Muscle of leg (tissue), 11 donors: ENCODE measurements around the gene SLC9C1. TPM values are rescaled to one million over a fixed set of nuclear protein-coding genes. Genes with fewer than 3 reads are reported as not detected.

Experiments used
- DNase-seq: peaks from one replicate; pipeline ENCODE4 v3.0.0; 2013
- H3K27ac ChIP-seq: one replicate; pipeline ENCODE4 v1.5.1; 2013; ENCODE audit warnings: mild to moderate bottlenecking, low read length, control low read depth
- H3K27me3 ChIP-seq: one replicate; pipeline ENCODE4 v1.6.1; 2013; ENCODE audit warnings: low read length; ENCODE audit not compliant: control insufficient read depth, insufficient read depth
- H3K36me3 ChIP-seq: one replicate; pipeline ENCODE4 v1.6.1; 2013; ENCODE audit warnings: low read length; ENCODE audit not compliant: control insufficient read depth, insufficient read depth
- H3K4me1 ChIP-seq: one replicate; pipeline ENCODE4 v1.6.1; 2013; ENCODE audit warnings: low read length; ENCODE audit not compliant: control insufficient read depth, insufficient read depth
- H3K4me3 ChIP-seq: one replicate; pipeline ENCODE4 v1.5.1; 2013; ENCODE audit warnings: low read length, control low read depth
- H3K9me3 ChIP-seq: replicated peaks from 2 replicates; pipeline ENCODE4 v1.6.1; 2013; ENCODE audit warnings: low read depth, low read length; ENCODE audit not compliant: control insufficient read depth
- WGBS: methylation state at CpG from one replicate; pipeline ENCODE4 v1.1.5; 2013; ENCODE audit warnings: missing lambda C conversion rate; ENCODE audit not compliant: insufficient coverage; 5-methylcytosine and 5-hydroxymethylcytosine counted together
- polyA plus RNA-seq, 8 donors: library from polyadenylated mRNA; unstranded; fragments of 120-200 nt; gene quantifications; one replicate each; pipeline versions ENCODE4 v1.2.1 to v1.2.3, GENCODE V29; 2013; ENCODE audit warnings: inconsistent platforms in 1 of 8, low replicate concordance in 1 of 8; ENCODE audit not compliant: insufficient read length in 8 of 8, insufficient read depth in 1 of 8
- total RNA-seq: library from RNA; stranded (reverse); fragments of 120-200 nt; gene quantifications from one replicate; pipeline ENCODE4 v1.2.4, GENCODE V29; 2013

Gene SLC9C1
- total and polyA plus RNA-seq, 9 donors, result 0.06 to 1.2 (median 0.33) TPM

DNA sequence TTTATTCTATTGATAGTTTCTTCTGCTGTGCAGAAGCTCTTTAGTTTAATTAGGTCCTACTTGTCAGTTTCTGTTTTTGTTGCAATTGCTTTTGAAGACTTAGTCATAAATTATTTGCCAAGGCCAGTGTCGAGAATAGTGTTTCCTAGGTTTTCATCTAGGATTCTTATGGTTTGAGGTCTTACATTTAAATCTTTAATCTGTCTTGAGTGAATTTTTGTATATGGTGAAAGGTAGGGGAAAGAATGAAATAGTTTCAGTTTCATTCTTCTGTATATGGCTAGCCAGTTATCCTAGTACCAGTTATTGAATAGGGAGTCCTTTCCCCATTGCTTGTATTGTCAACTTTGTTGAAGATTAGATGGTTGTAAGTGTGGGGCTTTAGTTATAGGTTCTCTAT, 150.3 kb downstream of the SLC9C1 start:
- Histone ChIP-seq H3K9me3 (peaks cover 1% of the 10 kb centered on the region), H3K27ac (no peak overlapping the region), H3K36me3 (no peaks in the 10 kb centered on the region), H3K4me3 (no peak overlapping the region), H3K27me3 (no peaks in the 10 kb centered on the region), H3K4me1 (no peaks in the 10 kb centered on the region)
- WGBS, result 67% methylated on average over 1 of the region's 1 CpG
- DNase-seq, result no peak

DNA sequence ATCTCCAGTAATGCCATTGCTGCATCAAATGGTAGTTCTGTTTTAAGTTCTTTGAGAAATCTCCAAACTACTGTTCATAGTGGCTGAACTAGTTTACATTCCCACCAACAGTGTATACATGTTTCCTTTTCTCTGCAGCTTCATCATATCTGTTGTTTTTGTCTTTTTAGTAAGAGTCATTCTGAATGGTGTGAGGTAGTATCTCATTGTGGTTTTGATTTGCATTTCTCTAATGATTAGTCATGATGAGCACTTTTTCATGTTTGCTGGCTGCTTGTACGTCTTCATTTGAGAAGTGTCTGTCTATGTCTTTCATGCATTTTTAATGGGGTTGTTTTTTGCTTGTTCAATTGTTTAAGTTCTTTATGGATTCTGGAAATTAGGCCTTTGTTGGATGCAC, 150.8 kb downstream of the SLC9C1 start:
- no peak for DNase-seq
- Histone ChIP-seq H3K4me1 (no peaks in the 10 kb centered on the region), H3K4me3 (no peak overlapping the region), H3K27ac (no peak overlapping the region), H3K9me3 (no peaks in the 10 kb centered on the region), H3K27me3 (no peaks in the 10 kb centered on the region), H3K36me3 (no peaks in the 10 kb centered on the region)
- no CpG with 5 or more reads among the region's 1 CpG for WGBS

DNA sequence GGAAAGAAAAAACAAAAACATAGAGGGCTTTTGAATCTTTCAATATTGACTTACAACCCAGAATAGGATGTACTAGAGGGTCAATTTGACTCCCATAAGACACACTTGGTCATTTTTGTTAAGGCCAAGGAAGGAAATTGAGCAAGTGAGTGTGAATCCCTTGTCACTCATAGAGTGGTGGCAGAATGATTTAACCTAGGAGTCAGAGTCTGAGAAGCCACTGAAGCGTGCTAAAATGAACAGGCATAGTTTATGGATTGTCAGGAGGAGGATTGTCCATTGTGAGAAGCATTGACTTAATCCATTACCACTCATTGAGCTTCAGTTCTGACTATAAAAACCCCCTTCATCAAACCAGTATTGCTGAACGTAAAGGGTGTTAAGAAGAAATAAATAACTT, 152.7 kb downstream of the SLC9C1 start:
- H3K27me3 ChIP-seq, result no peaks in the 10 kb centered on the region
- DNase-seq, result no peak
- no peak overlapping the region for H3K4me3 ChIP-seq
- no peaks in the 10 kb centered on the region for H3K9me3 ChIP-seq
- no CpG with 5 or more reads among the region's 2 CpGs for WGBS
- H3K27ac ChIP-seq, result no peak overlapping the region
- peaks cover 4% of the 10 kb centered on the region for H3K4me1 ChIP-seq
- no peaks in the 10 kb centered on the region for H3K36me3 ChIP-seq

GRCh38 chr3:112140584-112140983, 153.4 kb downstream of the SLC9C1 start:
- no CpG with 5 or more reads among the region's 1 CpG for WGBS

GRCh38 chr3:112138219-112138969, 155.6 kb downstream of the SLC9C1 start:
- H3K36me3 ChIP-seq, result no peaks in the 10 kb centered on the region
- WGBS, result 33% methylated on average over 1 of the region's 1 CpG
- no peaks in the 10 kb centered on the region for H3K27me3 ChIP-seq
- no peak overlapping the region for H3K4me3 ChIP-seq
- no peak overlapping the region for H3K27ac ChIP-seq
- no peak for DNase-seq
- H3K9me3 ChIP-seq, result no peaks in the 10 kb centered on the region
- H3K4me1 ChIP-seq, result peaks cover 4% of the 10 kb centered on the region

More at GRCh38 chr3:112140584-112140983, 153.4 kb downstream of the SLC9C1 start:
- H3K4me3 ChIP-seq, result no peak overlapping the region
- H3K36me3 ChIP-seq, result no peaks in the 10 kb centered on the region
- no peak for DNase-seq
- no peak overlapping the region for H3K27ac ChIP-seq
- no peaks in the 10 kb centered on the region for H3K27me3 ChIP-seq
- peaks cover 4% of the 10 kb centered on the region for H3K4me1 ChIP-seq
- no peaks in the 10 kb centered on the region for H3K9me3 ChIP-seq

- WGBS, result no CpG with 5 or more reads among the region's 4 CpGs
These were observed 156.2 kb downstream of the SLC9C1 start for GRCh38 chr3:112137781-112138180.

DNA sequence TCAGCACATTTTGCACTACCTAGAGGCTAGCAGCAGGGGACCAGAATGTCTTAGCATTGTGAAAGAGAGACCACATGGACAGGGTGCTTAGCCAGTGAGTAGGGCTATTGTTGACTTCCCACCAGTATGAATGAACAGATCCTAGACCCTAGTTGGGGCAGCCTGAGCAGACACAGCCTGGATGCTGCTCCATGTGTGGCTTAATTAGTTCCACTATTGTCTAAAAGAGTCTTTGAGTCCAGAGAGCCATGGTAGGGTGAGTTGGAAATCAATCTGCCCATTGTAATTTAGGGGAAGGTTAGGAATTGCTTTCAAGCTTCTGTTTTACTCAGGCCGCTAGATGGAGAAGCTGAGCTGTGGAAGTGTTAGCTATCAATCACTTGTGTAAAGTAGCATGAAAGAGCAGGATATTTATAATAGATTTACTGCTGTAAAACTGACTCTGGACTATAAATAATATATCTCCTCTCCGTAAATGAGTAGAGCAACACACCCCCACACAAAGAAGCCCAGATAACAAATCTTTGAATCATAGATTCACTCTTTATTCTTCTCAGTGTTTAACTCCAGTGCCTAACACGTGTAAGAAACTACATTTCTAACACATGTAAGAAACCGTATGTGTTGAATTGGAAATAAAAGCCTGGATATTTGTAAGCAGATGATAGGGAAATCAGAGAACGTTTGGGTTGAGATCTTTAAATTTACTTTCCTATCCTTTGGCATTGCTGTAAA, 156.9 kb downstream of the SLC9C1 start:
- Histone ChIP-seq H3K27me3 (no peaks in the 10 kb centered on the region), H3K9me3 (no peaks in the 10 kb centered on the region), H3K36me3 (no peaks in the 10 kb centered on the region), H3K4me1 (peaks cover 8% of the 10 kb centered on the region), H3K4me3 (no peak overlapping the region), H3K27ac (no peak overlapping the region)
- peak; percentile 63 for DNase-seq
- no CpG with 5 or more reads among the region's 5 CpGs for WGBS

More at GRCh38 chr3:112137781-112138180, 156.2 kb downstream of the SLC9C1 start:
- no peak for DNase-seq
- Histone ChIP-seq H3K4me3 (no peak overlapping the region), H3K27ac (no peak overlapping the region), H3K9me3 (no peaks in the 10 kb centered on the region), H3K4me1 (peaks cover 8% of the 10 kb centered on the region), H3K36me3 (no peaks in the 10 kb centered on the region), H3K27me3 (no peaks in the 10 kb centered on the region)

DNA sequence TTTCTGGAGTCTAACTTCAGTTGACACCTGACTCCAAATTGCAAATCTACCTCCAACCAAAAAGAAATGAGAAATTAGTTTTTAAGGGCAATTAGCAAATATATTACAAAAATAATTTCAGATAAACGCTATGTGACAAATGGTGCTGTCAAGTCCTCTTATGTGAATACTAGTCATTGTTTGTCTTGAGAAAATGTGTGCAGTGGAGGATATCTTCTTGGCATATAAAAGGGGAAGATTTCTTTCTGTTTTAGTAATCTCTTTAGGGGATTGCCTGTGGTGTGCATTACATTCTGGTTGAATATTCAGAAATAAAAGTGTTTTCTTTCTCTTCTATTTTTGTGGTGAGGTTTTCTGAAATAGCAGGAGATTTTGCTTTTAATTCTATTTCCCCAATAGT, 158.0 kb downstream of the SLC9C1 start:
- Histone ChIP-seq H3K4me3 (no peak overlapping the region), H3K36me3 (no peaks in the 10 kb centered on the region), H3K27me3 (no peaks in the 10 kb centered on the region), H3K4me1 (peaks cover 8% of the 10 kb centered on the region), H3K9me3 (no peaks in the 10 kb centered on the region), H3K27ac (no peak overlapping the region)
- no CpG with 5 or more reads among the region's 1 CpG for whole genome bisulfite sequencing
- peak; percentile 70 for DNase-seq

DNA sequence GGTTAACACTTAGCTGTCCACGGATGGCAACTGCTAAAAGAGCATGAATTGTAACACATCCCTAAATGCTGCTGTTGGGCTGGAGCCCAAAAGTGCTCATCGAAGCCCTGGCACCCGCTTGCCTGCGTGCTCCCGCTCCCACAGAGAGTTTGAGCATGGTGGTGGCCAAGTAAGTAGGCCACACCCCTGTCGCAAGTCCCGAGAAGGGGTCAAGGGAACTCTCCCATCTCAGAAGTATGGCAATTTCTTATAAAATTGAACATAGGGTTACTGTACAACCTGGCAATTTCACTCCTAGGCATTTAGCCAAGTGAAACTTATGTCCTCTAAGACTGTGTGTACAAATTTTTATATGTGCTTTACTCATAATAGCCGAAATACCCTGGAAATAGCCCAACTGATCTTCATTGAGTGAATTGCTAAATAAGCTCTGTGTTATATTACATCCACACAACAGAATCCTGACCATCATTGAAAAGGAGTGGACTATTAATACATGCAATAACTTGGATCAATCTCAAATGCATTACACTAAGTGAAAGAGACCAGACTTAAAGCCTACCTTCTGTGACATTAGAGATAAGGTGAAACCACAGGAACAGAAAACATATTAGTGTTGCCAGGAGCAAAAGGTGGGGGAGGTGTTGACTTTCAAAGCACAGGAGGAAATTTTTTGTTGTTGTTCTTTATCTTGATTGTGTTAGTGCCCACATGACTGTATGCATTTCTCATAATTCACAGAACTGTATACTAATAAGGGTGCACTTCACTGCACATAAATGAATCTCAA, 159.5 kb downstream of the SLC9C1 start:
- H3K4me3 ChIP-seq, result no peak overlapping the region
- 33% methylated on average over 5 of the region's 8 CpGs for WGBS
- no peak overlapping the region for H3K27ac ChIP-seq
- H3K36me3 ChIP-seq, result no peaks in the 10 kb centered on the region
- no peaks in the 10 kb centered on the region for H3K9me3 ChIP-seq
- peaks cover 8% of the 10 kb centered on the region for H3K4me1 ChIP-seq
- DNase-seq, result peak; percentile 73
- H3K27me3 ChIP-seq, result no peaks in the 10 kb centered on the region
